GM19193 (cell line): ENCODE results near the gene TBX2.

Experiments
- POLR2A ChIP-seq: IDR thresholded peaks from 4 replicates; pipeline ENCODE4 v1.6.1; 2011; ENCODE audit not compliant: insufficient read depth, insufficient read length; ENCODE audit errors: extremely low read depth

TBX2 gene

DNA sequence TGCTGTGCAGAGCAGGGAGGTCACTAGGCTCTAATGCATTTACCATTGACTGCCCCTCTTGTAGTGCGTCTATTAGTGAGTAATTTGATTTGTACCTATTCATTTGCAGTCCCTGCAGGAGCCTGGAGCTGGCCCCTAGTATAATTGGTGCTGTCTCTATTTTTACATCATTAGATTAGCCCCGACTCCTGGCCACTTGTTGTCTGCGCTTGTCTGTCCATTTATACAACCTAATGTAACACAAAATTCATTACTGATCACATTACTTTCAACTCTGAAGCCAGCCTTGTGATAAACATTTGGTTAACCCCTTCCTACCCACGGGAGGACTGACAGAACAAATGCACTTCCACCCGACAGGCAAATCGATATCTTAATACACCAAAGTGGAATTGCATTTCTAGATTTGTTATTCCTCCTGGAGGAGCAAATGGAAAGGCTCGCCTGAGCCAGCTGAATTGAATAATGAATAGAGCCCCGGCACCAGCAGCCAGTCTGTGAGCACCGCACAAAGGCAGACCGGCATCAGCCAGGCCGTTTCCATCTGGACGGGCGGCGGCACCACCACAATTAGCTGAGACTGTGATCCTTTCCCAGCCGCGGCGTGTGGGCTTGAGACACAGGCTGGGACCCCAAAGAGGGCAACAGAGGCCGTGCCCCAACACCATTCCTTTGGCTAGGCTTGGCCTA lies 18.7 kb upstream of the TBX2 start:
- no peak for TF ChIP-seq POLR2A

DNA sequence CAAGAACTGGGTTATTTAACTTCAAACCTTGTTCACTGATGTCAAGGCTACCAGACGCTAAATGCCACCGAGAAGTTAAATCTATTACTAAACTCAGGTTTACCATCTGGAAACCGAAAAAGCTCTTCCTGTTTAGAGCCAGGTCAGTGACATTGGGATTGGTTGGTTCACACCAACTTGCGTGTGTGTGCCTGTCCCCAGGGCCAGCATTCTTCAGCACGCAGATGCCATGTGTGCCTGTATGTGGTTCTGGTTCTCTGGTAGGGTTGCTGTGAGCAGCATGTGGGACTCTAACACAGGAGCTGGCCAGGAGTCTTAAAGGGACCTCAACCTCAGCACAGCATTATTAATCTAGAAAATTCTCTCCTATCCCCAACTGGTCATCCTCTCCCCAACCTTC lies 18.1 kb upstream of the TBX2 start:
- TF ChIP-seq POLR2A: no peak

GRCh38 chr17:61382796-61383688 lies 16.6 kb upstream of the TBX2 start:
- no peak for TF ChIP-seq POLR2A

- TF ChIP-seq POLR2A: no peak
Measured at GRCh38 chr17:61383689-61384201, 15.9 kb upstream of the TBX2 start.

- TF ChIP-seq POLR2A: no peak
Measured at GRCh38 chr17:61384354-61384691, 15.3 kb upstream of the TBX2 start.

DNA sequence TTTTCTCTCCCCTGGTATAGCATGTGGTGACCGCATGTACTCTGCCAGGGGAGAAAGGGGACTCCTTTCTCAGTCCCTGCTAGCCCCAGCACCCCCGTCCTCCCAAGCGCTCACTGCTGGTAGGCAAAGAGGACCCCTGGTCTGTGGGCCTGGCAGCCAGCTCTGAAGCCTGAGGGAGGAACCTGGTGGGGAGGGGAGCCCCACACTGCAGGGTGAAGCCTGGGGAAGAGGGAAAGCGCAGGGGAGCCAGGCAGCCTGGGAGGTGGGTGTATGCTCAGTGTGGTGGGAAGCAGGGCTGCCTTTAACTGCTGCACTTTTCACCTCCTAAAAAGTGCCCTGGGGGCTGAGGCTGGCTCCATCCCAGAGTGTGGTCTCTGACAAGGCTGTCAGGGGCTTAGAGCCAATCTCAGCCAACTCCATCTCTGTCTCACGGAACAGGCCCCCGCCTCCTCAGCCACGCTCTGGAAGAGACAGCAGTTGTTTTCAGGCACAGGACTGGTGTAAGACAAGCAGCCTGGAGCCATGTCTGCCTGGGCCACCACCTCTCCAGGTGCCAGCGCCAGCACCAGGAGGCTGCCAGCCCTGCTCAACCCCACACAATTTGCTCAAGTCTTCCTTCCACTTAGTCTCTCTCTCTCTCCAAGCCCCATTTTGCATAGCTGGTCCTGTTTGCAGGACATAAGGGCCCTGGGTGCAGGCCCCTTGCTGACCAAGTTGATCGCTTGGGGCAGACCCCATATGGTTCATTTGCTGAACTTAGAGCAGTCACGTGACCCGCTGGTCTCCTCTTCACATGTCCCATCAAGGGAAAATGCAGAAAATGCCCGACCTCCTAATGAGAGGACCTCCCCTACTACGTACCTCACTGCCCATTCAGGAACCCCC lies 14.7 kb upstream of the TBX2 start:
- no peak for TF ChIP-seq POLR2A

DNA sequence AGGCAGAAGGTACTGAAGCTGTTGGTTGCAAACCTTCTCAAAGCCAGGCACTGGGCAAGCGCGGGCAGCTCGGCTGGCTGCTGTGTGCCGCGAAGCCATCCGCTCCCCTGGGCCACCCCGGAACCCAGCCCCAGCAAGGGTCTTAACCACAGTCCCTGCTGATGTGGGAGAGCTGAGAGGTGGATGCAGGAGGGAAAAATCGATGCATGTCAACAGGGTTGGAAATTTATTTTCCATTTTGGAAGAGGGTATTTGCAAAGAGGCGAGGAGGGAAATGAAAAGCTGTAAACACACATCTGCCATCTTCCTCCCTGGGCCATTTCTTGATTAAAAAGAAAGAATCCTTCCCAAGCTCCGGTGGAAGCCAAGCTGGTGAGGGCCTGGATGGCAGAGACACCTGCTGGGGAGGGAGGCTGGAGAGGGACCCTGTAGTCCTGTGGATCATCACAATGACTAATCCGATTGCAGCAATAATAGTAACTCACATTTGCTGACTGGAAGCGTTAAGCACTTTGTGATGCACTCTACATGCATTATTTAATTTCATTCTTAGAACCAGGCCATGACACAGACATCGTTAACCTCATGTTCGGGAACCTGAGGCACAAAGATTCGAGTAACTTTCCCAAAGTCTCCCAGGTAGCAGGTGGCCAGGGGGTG lies 13.9 kb upstream of the TBX2 start:
- no peak for TF ChIP-seq POLR2A

- TF ChIP-seq POLR2A: no peak
Measured at GRCh38 chr17:61386251-61386650, 13.4 kb upstream of the TBX2 start.

DNA sequence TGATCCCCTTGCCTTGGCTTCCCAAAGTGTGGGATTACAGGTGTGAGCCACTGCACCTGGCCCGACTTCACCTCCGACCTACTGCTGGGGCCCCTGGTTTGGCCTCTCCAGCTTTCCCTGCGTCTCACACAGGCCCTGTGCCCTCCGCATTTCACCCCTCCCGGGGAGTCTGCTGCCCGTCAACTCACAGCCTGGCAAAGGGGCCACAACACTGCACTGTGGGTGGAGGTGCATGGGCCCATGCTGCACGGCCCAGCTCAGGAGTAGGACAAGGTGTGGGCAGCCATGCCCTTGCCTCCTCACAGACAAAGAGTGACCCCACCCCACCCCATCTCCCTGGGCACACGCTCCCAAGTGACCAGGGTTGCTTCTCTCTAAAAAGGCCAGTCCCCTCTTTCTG lies 12.6 kb upstream of the TBX2 start:
- TF ChIP-seq POLR2A: no peak

DNA sequence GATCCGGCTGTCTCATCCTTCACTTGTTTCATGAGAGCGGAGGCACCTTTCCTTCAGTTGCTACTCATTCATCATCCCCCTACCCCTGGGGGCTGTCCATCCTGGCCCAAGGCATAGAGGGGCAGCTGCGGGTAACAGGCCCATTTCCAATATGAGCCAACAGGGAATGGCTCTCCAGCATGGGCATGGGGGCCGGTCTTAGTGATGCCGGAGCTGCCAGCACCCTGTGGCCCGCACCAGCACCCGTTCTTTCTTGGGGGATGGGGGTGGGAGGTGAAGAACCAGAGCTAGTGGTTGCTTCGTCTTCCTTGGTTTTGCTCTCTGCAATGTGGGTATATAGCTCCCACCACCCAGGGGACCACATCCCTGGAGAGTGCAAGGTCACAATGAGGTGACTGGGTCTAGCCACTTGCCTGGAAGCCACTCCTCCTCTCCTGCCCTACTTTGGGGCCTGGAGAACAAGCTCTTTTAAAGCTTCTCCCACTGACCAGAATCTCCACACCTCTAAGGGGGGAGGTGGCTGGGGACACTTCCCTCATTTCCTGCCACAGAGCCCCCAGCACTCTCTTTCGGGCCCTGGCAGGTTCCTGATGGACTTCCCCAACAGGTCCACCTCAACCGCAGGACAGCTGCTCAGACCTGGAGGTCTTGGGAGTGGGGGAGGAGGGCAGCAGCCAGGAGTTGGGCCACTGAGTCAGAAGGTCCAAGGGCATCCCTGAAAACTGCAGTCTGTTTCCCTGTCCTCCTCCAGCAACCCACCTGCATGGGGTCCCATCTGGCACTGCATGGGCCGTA lies 11.9 kb upstream of the TBX2 start:
- TF ChIP-seq POLR2A: no peak

GRCh38 chr17:61388561-61389356 lies 10.9 kb upstream of the TBX2 start:
- no peak for TF ChIP-seq POLR2A

GRCh38 chr17:61389670-61390478 lies 9.8 kb upstream of the TBX2 start:
- TF ChIP-seq POLR2A: no peak
